ENCODE measurements around the gene DDX1. TPM values are rescaled to one million over a fixed set of nuclear protein-coding genes. Genes with fewer than 3 reads are reported as not detected.

DDX1 gene
- total RNA-seq, 4 donors from 2014 or later, result 40.0 to 90.0 (median 52.4) TPM

DNA sequence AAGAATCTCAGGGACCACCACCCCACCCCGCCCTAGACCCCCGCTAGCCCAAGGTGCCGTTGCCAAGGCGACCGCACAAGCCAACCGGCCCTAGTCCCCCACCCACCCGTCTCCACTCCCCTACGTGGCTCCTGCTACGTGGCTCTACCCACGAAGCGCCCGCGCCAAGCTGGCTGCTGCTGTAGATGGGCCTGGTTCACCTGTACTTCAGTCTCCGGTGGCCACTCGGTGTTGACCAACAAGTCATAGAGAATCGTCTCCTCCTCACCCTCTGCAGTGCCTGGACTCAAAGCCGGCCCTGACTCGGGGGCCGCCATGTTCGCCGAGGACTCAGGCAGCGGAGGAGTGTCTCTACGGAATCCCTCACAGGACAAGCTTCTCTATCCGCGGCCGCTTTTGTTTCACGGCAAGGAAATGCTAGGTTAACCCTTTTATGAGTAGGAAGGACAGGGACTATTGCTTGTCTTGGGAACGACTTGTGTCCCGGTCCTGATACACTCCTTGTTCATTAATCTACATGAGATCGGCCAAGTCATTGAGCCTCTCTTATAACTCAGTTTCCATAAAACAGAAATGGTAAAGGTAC, 30.6 kb upstream of the DDX1 start, which contains the start of gene NBAS:
NBAS (minus strand) TSS at position 347 of the 586 bp plus-strand sequence; CDS start at position 317, 30 bp downstream.
- Histone ChIP-seq H3K36me3 (no peaks in the 10 kb centered on the region), H3K27ac (peak within 1 kb of the TSS; percentile 55 to 79 (median 66)), H3K9me3 (no peaks in the 10 kb centered on the region), H3K27me3 (no peaks in the 10 kb centered on the region), H3K4me1 (peaks cover 0 to 28% (median 2%) of the 10 kb centered on the region in 4 donors), H3K4me3 (peak within 1 kb of the TSS; percentile 67 to 90 (median 74))
- peak in 1 of 2 donors; percentile 21 for TF ChIP-seq POLR2A (IDR thresholded peaks at IDR 0.05)
- TF ChIP-seq, protein P1, sequence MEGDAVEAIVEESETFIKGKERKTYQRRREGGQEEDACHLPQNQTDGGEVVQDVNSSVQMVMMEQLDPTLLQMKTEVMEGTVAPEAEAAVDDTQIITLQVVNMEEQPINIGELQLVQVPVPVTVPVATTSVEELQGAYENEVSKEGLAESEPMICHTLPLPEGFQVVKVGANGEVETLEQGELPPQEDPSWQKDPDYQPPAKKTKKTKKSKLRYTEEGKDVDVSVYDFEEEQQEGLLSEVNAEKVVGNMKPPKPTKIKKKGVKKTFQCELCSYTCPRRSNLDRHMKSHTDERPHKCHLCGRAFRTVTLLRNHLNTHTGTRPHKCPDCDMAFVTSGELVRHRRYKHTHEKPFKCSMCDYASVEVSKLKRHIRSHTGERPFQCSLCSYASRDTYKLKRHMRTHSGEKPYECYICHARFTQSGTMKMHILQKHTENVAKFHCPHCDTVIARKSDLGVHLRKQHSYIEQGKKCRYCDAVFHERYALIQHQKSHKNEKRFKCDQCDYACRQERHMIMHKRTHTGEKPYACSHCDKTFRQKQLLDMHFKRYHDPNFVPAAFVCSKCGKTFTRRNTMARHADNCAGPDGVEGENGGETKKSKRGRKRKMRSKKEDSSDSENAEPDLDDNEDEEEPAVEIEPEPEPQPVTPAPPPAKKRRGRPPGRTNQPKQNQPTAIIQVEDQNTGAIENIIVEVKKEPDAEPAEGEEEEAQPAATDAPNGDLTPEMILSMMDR (IDR thresholded peaks at IDR 0.05), result no peak
- peak; percentile 81 to 94 (median 85) for DNase-seq

DNA sequence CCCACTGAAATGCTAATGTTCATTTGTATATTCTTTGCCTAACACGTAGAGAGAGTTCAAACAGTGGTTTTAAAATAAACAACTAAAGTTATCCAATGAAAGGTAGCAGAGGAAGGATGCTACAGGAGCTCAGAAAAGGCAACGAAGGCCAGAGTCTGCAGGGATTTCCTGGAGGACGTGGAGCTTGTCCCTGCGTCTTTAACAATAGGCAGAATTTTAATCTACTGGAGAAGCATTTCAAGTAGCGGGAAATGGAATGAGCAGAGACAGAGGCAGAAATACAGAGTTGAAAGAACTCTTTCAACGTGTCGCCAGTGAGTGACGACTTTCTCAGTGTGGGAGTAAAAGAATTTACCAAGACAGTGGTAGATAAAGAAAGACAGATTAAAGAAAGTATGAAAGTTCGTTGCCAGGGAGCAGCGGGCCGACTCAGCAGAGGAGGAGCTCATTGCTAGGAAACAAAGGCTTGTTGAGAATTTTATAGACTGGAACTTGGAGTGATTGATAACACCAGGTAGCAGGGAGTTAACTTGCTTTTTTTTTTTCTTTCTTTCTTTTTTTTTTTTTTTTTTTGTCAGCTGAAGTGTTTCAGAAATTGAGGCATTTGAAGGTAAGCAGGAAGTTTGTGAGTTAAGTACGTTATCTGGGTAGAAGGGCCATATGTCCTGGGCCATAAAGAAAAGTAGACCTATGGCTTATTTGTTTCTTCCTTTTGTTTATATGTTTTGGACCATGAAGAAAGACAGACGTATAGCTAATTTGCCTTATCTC, 29.9 kb upstream of the DDX1 start:
- TF ChIP-seq POLR2A (IDR thresholded peaks at IDR 0.05), result no peak
- TF ChIP-seq, protein P1 (IDR thresholded peaks at IDR 0.05), result no peak
- peak; percentile 20 to 61 (median 56) for DNase-seq
- H3K27me3 ChIP-seq, result no peaks in the 10 kb centered on the region
- no peaks in the 10 kb centered on the region for H3K36me3 ChIP-seq
- H3K4me3 ChIP-seq, result peak overlapping the region; percentile 67 to 90 (median 74)
- H3K9me3 ChIP-seq, result no peaks in the 10 kb centered on the region
- peaks cover 0 to 28% (median 2%) of the 10 kb centered on the region in 4 donors for H3K4me1 ChIP-seq
- peak overlapping the region; percentile 55 to 79 (median 66) for H3K27ac ChIP-seq

DNA sequence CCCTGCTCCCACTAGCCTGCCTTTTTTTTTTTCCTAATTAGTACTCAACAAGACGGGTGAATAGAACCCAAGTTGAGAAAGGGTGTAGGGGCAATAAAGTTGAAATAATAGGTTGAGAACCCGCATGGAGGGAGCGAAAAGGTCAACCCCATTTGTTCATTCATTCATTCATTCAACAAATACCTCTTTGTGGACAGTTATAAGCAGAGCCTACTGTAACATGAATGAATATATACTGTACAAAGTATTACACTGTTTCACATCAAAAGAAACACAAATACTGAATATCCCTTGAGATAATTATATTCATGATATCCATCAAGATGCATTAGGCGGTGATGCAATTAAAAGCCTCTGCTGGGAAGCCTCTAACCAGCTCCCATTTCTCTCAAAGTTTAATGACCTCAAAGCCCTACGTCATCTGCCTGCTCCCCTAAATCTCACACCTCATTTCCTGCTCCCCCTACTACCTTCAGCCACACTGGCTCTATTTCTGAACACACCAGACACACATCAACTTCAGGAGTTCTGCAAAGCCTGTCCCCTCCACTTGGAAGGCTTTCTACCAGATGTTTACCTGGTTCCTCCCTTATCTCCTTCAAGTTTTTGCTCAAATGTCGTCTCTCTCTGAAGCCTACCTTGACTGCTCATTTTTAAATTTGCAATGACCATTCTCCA, 29.2 kb upstream of the DDX1 start:
- Histone ChIP-seq H3K4me3 (peak overlapping the region in 1 of 4 donors; percentile 71), H3K27ac (no peak overlapping the region), H3K9me3 (no peaks in the 10 kb centered on the region), H3K36me3 (no peaks in the 10 kb centered on the region), H3K27me3 (no peaks in the 10 kb centered on the region), H3K4me1 (peaks cover 0 to 28% (median 2%) of the 10 kb centered on the region in 4 donors)
- no peak for DNase-seq
- no peak for TF ChIP-seq POLR2A (IDR thresholded peaks at IDR 0.05)
- TF ChIP-seq, protein P1 (IDR thresholded peaks at IDR 0.05), result no peak

DNA sequence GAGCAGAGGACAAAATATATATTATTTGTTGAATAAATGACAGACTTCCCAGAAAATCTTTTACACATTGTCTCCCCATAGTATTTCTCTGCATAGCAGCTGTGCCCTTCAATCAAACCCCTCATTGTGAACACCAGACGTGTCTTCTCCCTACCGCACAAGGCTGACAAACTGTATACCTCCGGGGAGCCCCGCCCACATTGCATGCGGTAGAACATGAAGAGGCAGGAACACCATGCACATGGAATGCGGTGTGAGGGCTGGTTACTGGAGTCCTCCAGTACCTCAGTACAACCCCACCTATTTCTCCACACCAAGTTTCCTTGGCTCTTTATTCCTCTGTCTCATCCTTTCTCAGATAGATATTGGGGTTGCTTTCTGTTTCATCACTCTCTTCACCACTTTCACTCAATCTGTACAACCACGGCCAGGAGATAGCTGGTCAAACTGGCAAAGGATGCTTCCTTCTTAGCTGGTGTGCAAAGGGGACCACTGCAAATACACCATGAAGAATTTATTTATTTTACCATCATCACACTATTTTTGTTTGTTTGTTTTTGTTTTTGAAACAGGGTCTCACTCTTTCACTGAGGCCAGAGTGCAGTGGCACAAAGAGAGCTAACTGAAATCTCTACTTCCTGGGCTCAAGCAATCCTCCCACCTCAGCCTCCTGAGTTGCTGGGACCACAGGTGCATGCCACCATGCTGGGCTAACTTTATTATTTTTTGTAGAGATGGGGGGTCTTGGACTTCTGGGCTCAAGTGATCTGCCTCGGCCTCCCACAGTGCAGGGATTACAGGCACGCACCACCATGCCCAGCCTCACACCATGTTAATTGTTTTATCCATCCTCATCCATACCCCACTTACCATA, 28.2 kb upstream of the DDX1 start:
- Histone ChIP-seq H3K36me3 (no peaks in the 10 kb centered on the region), H3K4me3 (no peak overlapping the region), H3K27me3 (no peaks in the 10 kb centered on the region), H3K9me3 (no peaks in the 10 kb centered on the region), H3K4me1 (peaks cover 0 to 21% (median 2%) of the 10 kb centered on the region in 4 donors), H3K27ac (no peak overlapping the region)
- no peak for TF ChIP-seq POLR2A (IDR thresholded peaks at IDR 0.05)
- TF ChIP-seq, protein P1 (IDR thresholded peaks at IDR 0.05), result no peak
- DNase-seq, result no peak

DNA sequence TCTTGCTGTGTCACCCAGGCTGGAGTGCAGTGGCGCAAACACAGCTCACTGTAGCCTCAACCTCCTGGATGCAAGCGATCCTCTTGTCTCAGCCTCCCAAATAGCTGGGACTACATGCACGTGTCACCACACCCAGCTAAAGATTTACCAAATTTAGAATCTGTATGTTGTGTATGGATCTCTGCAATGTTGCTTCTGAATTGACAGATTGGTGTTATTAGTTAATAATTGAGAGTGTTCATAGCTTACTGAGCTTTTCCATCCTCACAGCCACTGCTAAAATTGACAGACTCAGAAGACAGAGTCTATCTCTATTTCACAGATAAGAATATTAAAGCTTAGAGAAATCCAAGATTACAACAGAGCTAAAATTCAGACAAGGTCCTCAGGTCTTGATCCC, 26.3 kb upstream of the DDX1 start:
- Histone ChIP-seq H3K9me3 (no peaks in the 10 kb centered on the region), H3K36me3 (no peaks in the 10 kb centered on the region), H3K4me3 (no peak overlapping the region), H3K27me3 (no peaks in the 10 kb centered on the region), H3K27ac (no peak overlapping the region), H3K4me1 (peaks cover 0 to 7% (median 0%) of the 10 kb centered on the region in 4 donors)
- no peak for DNase-seq
- TF ChIP-seq POLR2A (IDR thresholded peaks at IDR 0.05), result no peak
- TF ChIP-seq, protein P1 (IDR thresholded peaks at IDR 0.05), result no peak
